Measurements from ENCODE around the gene HRH1.

- no peak for TF ChIP-seq CTCF (IDR thresholded peaks at IDR 0.05)
- no peak for TF ChIP-seq POLR2A (IDR thresholded peaks at IDR 0.05)
- TF ChIP-seq POLR2AphosphoS5 (IDR thresholded peaks at IDR 0.05): no peak
These were observed 15.9 kb upstream of the HRH1 start for GRCh38 chr3:11138371-11138770.
